GM12801 (cell line): Measurements from ENCODE around the gene PHF21A.

Experiments
- TF ChIP-seq, protein P1 (sequence below): IDR thresholded peaks from one replicate; pipeline ENCODE4 v1.5.1; 2011; ENCODE audit warnings: control low read depth; ENCODE audit not compliant: insufficient read length; ENCODE audit errors: extremely low read depth

PHF21A gene

DNA sequence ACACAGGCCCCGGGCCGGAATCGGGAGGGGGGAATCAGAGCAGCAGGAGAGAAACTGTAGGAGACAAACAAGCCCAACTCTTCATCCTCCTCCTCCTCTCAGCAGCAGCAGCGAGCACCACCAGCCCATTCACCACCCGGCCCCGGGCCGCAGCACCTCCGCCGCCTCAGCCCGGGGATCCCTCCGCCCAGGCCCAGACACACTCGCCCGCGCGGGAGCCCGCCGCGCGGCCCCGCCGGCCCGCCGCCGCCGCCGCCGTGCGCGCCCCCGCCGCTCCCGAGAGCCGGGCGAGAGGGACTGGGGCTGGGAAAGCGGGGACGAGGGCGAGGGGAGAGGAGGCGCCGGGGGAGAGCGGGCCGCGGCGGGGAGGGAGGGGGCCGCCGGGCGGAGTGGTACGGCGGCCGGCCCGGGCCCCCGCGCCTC lies at the start of gene PHF21A:
TSS of gene PHF21A (minus strand) at position 154 of the 423 bp plus-strand sequence. CDS start 37,235 bp downstream, outside the sequence.
- TF ChIP-seq, protein P1, sequence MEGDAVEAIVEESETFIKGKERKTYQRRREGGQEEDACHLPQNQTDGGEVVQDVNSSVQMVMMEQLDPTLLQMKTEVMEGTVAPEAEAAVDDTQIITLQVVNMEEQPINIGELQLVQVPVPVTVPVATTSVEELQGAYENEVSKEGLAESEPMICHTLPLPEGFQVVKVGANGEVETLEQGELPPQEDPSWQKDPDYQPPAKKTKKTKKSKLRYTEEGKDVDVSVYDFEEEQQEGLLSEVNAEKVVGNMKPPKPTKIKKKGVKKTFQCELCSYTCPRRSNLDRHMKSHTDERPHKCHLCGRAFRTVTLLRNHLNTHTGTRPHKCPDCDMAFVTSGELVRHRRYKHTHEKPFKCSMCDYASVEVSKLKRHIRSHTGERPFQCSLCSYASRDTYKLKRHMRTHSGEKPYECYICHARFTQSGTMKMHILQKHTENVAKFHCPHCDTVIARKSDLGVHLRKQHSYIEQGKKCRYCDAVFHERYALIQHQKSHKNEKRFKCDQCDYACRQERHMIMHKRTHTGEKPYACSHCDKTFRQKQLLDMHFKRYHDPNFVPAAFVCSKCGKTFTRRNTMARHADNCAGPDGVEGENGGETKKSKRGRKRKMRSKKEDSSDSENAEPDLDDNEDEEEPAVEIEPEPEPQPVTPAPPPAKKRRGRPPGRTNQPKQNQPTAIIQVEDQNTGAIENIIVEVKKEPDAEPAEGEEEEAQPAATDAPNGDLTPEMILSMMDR = no peak

DNA sequence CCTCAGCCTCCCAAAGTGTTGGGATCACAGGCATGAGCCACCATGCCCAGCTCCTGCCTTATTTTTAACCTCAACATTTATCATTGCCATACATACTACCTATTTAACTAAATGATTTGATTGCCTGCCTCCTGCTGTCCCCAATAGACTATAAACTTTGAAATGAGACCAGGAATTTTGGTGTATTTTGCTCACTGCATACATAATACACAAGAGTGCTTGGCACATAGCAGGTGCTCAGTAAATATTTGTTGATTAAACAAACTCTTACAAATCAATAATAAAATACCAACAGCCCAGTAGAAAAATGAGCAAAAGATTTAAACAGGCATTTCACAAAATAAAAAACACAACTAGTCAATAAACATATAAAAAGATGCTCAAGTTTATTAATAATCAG lies 49.5 kb upstream of the PHF21A start:
- TF ChIP-seq, protein P1 = no peak

DNA sequence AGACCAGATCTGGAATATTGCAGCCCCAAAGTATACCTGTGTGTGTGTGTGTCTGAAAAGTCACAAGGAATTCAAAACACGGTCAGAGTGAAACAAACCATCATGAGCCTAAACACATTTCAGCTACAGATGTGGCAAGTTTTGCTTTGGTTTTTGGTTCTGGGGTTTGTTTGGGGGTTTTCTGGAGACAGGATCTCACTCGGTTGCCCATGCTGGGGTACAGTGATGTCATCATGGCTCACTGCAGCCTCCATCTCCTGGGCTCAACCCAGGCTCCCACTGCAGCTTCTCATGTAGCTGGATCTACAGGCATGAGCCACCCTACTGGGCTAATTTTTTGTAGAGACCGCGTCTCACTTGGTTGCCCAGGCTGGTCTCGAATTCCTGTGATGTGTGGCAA lies 41.4 kb upstream of the PHF21A start:
- TF ChIP-seq, protein P1 = no peak

DNA sequence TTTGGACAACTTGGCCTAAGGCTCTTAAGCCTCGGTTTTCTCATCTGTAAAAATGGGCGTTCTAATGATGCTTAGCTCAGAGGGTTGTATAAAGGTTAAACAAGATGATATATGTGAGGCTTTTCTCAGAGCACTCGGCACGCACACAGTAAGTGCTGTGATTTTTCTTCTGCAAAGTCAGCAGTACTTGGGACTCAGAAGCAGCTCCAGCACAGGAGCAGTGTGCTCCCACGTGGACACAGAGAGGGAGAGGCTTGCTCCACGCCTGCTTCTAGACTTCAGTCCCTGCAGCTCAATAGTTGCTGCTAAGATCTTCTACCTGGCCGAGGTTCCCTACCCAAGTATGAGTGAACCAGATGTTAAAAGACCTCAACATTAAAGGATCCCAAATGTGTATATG lies 39.9 kb upstream of the PHF21A start:
- TF ChIP-seq, protein P1 = no peak

DNA sequence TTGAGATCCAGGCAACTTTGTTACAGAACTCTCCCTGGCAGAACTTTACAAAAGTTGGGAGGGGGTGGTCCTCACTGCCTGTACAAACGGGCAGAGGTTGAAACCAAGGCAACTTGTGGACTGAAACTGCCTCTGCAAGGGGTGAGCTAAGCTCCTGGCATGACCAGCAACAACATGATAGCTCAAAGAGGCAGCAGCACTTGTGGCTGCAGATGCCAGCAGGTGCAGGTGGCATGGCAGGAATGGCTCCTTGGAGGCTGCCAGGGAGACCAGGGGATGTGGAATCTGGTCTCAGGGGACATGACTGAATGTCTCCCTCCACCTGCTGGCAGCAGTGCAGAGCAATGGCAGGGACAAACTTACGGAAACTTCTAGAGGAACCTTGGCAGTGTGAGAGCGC lies 38.8 kb upstream of the PHF21A start:
- TF ChIP-seq, protein P1 = no peak

DNA sequence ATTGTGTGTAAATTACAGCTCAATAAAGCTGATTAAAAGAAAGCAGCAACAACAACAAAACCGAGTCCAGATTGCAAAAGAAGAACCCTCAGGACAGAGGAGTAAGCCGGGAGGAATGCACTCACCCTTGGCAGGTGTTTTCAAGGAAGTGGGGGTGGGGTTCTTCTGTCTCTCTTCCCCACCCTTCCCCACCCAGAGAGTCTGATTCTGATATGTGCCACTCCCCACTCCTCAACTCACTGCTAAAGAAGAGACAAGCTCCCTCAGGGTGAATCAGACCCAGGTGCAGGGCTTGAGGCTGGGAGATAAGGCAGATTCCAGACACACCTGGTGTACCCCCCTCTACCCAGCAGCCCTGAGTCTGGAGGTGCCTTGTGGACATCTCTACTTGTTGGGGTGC lies 38.4 kb upstream of the PHF21A start:
- TF ChIP-seq, protein P1 = no peak

DNA sequence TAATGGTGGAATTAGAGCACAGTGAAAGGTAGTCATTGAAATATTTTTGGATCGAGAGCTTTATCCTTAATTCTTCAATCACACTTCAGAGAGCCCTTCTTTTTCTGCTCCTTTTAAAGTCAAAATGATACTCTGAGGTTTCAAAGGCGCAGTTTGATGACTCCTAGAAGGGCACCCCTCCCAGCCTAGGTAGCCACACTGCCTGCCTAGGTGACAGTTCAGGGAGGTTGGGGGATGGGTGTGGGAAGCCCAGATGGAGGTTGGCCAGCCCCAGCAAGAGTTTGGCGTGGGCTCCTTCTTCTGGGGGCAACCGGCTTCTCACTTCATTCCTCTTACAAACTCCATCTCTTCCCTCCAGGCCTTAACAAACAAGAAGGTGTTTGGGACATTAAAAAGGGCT lies 28.6 kb upstream of the PHF21A start:
- TF ChIP-seq, protein P1 = no peak

DNA sequence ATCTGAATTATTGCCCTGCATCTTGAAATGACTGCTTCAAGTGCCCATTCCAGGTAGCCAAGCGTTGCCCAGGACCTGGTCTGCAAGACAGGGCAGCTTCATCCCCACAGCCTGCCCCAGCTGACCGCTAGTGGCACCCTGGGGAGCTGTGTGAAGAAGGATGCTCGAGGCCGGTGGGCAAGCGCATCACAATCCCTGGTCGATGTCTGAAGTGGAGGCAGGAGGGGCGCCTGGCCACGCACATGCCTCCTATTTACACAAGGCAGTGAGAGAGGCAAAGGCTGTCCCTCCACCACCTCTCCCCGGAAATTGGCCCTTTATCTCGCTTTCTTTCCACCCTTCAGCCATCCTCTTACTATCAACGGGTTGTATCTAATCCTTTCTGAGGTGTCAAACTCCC lies 28.1 kb upstream of the PHF21A start:
- TF ChIP-seq, protein P1 = no peak
